Adrenal gland (tissue), 12 donors: ENCODE data around the gene FHOD3. TPM values are rescaled to one million over a fixed set of nuclear protein-coding genes. Genes with fewer than 3 reads are reported as not detected.

Experiments used
- DNase-seq, 7 donors: peaks; one replicate each; pipeline ENCODE4 v3.0.0-alpha.2; 2019 to 2020
- H3K27ac ChIP-seq, 5 donors: fragments of 200-600 bp; sonication (generic) in 4 of 5; 1 replicate in 3 of 5; 2 replicates in 2 of 5; pipeline versions ENCODE4 v1.5.1 to v1.8.0; 2016 to 2020; ENCODE audit warnings: mild to moderate bottlenecking in 1 of 5
- H3K27me3 ChIP-seq: fragments of 200-600 bp; 2 replicates; pipeline ENCODE4 v1.8.0; 2021
- H3K36me3 ChIP-seq, 2 donors: fragments of 200-600 bp; replicated peaks in 1 of 2; 1 replicate in 1 of 2; 2 replicates in 1 of 2; pipeline versions ENCODE4 v1.5.1 to v1.8.0; 2018 to 2022
- H3K4me1 ChIP-seq, 2 donors: fragments of 200-600 bp; replicated peaks in 1 of 2; 1 replicate in 1 of 2; 2 replicates in 1 of 2; pipeline versions ENCODE4 v1.5.1 to v1.8.0; 2018 to 2021
- H3K4me3 ChIP-seq, 4 donors: fragments of 200-600 bp; sonication (generic) in 3 of 4; one replicate each; pipeline ENCODE4 v1.5.1; 2016 to 2018
- H3K9me3 ChIP-seq, 3 donors: fragments of 200-600 bp; sonication (generic) in 1 of 3; replicated peaks in 1 of 3; 1 replicate in 2 of 3; 2 replicates in 1 of 3; pipeline versions ENCODE4 v1.5.1 to v1.8.0; 2016 to 2021
- POLR2A ChIP-seq, 2 donors: fragments of 450-650 bp; IDR thresholded peaks; one replicate each; pipeline ENCODE4 v1.6.1; 2017; ENCODE audit warnings: antibody characterized with exemption in 2 of 2, mild to moderate bottlenecking in 2 of 2, moderate library complexity in 1 of 2
- WGBS, 4 donors: extraction: QIAGEN DNeasy Blood & Tissue Kit in 2 of 4; methylation state at CpG; one replicate each; pipeline versions ENCODE4 v1.1.5 to v1.1.7; 2013 to 2017; 5-methylcytosine and 5-hydroxymethylcytosine counted together
- intact Hi-C, 2 donors: fragments of 100-400 bp; cut with DNase I; formaldehyde crosslinking; loops; one replicate each; pipeline versions ENCODE4 v1.14.1 to v1.15.0; 2022 to 2023
- polyA plus RNA-seq, 3 donors: library from polyadenylated mRNA; stranded (reverse); fragments of 200-250 nt in 2 of 3; fragments of 350-450 nt in 1 of 3; fragmentation: Illumina TruSeq in 1 of 3; extraction: RNeasy Lipid Tissue Mini Kit (QIAGEN cat#74804) in 1 of 3; gene quantifications; one replicate each; pipeline ENCODE4 v1.2.3, GENCODE V29; 2013 to 2014
- total RNA-seq, 9 donors: library from RNA; depleted of rRNA in 4 of 9; stranded (reverse); fragments of >200 nt in 4 of 9; fragments of 120-200 nt in 1 of 9; fragmentation: NEBNext Ultra II Directional in 1 of 9; extraction: Animal tissue kit (Norgen Biotek cat#: 25700) in 1 of 9; gene quantifications; one replicate each; pipeline versions ENCODE4 v1.1.0 to v1.2.4, GENCODE V29; 2013 to 2023
- TF ChIP-seq, protein P1 (sequence below), 6 experiments: fragments of 450-650 bp in 4 of 6; fragments of 200-600 bp in 2 of 6; sonication (generic) in 1 of 6; IDR thresholded peaks; 1 replicate in 5 of 6; 2 replicates in 1 of 6; pipeline versions ENCODE4 v1.5.1 to v1.8.0; 2016 to 2021; ENCODE audit warnings: antibody characterized with exemption in 6 of 6, mild to moderate bottlenecking in 2 of 6, moderate library complexity in 1 of 6
- donor health status: healthy with polysubstance abuse.
- donor health status: Bipolar disorder and iron deficiency.
- donor health status: DM: yes; HTN: yes; CAD: no.
- donor health status: DM: no; HTN: no; CAD: no.
- donor health status: DM: no; HTN: no; CAD: no.
- donor health status: DM: yes; HTN: yes; CAD: no.

Gene FHOD3
- total and polyA plus RNA-seq, 12 donors, result 17.5 to 87.9 (median 48.5) TPM

DNA sequence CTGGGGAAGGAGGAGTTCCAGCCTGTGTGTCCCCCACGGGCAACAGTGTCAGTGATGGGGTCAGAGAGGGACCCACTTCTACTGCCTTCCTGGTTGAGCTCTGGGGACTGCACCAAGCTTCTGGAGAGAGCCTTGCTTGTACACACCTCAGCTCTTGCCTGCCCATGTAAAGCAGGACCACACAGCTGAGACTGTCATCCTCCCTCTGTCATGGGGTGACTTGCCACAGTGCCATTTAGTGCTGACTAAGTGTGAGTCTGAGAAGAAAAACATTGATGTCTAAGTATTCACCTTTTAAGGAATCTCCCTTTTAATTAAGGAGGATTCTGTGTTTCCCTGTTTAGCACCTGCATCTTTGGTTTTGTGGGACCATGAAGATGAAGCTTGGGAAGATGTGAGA, 159.1 kb downstream of the FHOD3 start:
- intact Hi-C loops, result no loop called here
- TF ChIP-seq, protein P1, sequence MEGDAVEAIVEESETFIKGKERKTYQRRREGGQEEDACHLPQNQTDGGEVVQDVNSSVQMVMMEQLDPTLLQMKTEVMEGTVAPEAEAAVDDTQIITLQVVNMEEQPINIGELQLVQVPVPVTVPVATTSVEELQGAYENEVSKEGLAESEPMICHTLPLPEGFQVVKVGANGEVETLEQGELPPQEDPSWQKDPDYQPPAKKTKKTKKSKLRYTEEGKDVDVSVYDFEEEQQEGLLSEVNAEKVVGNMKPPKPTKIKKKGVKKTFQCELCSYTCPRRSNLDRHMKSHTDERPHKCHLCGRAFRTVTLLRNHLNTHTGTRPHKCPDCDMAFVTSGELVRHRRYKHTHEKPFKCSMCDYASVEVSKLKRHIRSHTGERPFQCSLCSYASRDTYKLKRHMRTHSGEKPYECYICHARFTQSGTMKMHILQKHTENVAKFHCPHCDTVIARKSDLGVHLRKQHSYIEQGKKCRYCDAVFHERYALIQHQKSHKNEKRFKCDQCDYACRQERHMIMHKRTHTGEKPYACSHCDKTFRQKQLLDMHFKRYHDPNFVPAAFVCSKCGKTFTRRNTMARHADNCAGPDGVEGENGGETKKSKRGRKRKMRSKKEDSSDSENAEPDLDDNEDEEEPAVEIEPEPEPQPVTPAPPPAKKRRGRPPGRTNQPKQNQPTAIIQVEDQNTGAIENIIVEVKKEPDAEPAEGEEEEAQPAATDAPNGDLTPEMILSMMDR (IDR thresholded peaks at IDR 0.05), result no peak
- TF ChIP-seq POLR2A (IDR thresholded peaks at IDR 0.05), result no peak
- Histone ChIP-seq H3K4me3 (no peak overlapping the region), H3K27me3 (no peaks in the 10 kb centered on the region), H3K36me3 (no peaks in the 10 kb centered on the region), H3K4me1 (peaks cover 0 to 6% of the 10 kb centered on the region in 2 donors), H3K9me3 (no peaks in the 10 kb centered on the region), H3K27ac (no peak overlapping the region)
- no peak for DNase-seq
- 82 to 100% (median 94%) methylated on average over 1 of the region's 1 CpG for WGBS, 4 donors

DNA sequence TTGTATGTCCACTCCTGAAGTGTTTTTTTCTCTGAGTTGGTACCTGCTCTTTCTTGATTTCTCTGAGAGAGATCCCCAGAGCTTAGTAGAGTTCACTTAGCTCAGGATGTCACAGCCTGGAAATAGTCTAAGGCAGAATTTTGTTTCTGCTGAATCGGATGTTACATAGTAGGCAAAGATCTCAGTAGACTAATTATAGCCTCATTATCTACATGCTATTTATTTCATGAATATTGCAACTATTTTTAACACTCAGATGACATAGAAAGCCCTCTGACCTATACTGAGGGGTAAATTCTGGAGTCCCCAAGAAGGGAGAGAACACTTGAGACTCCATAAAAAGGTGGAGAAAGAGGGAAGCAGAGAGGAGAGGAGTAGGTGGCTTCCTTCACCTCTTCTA, 160.2 kb downstream of the FHOD3 start:
- Histone ChIP-seq H3K36me3 (no peaks in the 10 kb centered on the region), H3K9me3 (no peaks in the 10 kb centered on the region), H3K4me1 (no peaks in the 10 kb centered on the region), H3K27ac (no peak overlapping the region), H3K4me3 (no peak overlapping the region), H3K27me3 (no peaks in the 10 kb centered on the region)
- DNase-seq, result no peak
- intact Hi-C loops, result no loop called here
- WGBS, 4 donors, result 73 to 94% (median 79%) methylated on average over 1 of the region's 1 CpG
- no peak for TF ChIP-seq POLR2A (IDR thresholded peaks at IDR 0.05)
- TF ChIP-seq, protein P1 (IDR thresholded peaks at IDR 0.05), result no peak

DNA sequence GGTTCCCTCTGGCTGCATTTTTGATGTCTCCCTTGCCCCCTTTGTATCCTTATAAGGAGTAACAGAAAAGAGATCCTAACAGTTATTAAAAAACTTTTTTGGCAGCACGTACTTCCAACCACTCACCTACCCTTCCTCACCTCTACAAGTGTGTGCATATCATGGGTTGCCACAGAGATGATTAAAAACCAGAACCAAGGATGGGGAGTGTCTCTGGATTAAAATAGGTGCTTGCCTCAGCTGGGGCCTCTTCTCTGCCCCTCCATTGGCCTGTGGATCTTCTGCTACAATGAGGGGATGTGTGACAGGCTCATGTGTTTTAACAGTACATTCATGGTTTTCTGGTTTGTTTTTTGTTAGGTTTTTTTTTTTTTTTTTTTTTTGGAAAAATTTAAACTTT, 160.8 kb downstream of the FHOD3 start:
- H3K9me3 ChIP-seq, result no peaks in the 10 kb centered on the region
- TF ChIP-seq POLR2A (IDR thresholded peaks at IDR 0.05), result no peak
- TF ChIP-seq, protein P1 (IDR thresholded peaks at IDR 0.05), result no peak
- H3K36me3 ChIP-seq, result no peaks in the 10 kb centered on the region
- no peak overlapping the region for H3K4me3 ChIP-seq
- 81 to 90% (median 85%) methylated on average over 1 of the region's 1 CpG for WGBS, 4 donors
- no peak overlapping the region for H3K27ac ChIP-seq
- no peak for DNase-seq
- intact Hi-C loops, result no loop called here
- no peaks in the 10 kb centered on the region for H3K4me1 ChIP-seq
- H3K27me3 ChIP-seq, result no peaks in the 10 kb centered on the region

DNA sequence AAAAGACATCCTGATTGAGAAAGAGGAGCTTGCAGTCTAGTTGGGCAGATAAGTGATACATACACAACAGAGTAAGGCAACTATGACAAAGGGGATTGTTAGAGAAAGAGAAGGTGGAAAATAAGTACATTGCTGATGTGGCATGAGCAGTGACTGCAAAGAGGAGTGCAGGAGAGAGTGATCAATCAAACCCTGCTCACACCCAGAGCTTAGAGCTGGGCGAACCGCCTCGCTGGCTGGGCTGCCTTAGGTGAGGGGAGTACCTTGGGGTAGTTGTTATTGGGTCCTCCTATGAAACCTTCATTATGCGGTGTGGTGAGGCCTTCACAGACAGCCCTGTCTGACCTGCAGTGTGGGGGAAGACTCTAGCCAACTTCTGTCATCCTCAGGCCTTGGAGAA, 161.7 kb downstream of the FHOD3 start:
- Histone ChIP-seq H3K4me3 (no peak overlapping the region), H3K4me1 (no peaks in the 10 kb centered on the region), H3K9me3 (no peaks in the 10 kb centered on the region), H3K27ac (no peak overlapping the region), H3K27me3 (no peaks in the 10 kb centered on the region), H3K36me3 (no peaks in the 10 kb centered on the region)
- TF ChIP-seq POLR2A (IDR thresholded peaks at IDR 0.05), result no peak
- TF ChIP-seq, protein P1 (IDR thresholded peaks at IDR 0.05), result no peak
- 81 to 87% (median 85%) methylated on average over 4 of the region's 4 CpGs for WGBS, 4 donors
- intact Hi-C loops, result no loop called here
- DNase-seq, result no peak
